ENCODE data around the gene KLC1. TPM values are rescaled to one million over a fixed set of nuclear protein-coding genes. Genes with fewer than 3 reads are reported as not detected.
A peak's percentile ranks its signal among the peaks of the same experiment; 100 is the strongest.

KLC1 gene
- total RNA-seq, 1 experiment from 2014 or later = 55.8 TPM

DNA sequence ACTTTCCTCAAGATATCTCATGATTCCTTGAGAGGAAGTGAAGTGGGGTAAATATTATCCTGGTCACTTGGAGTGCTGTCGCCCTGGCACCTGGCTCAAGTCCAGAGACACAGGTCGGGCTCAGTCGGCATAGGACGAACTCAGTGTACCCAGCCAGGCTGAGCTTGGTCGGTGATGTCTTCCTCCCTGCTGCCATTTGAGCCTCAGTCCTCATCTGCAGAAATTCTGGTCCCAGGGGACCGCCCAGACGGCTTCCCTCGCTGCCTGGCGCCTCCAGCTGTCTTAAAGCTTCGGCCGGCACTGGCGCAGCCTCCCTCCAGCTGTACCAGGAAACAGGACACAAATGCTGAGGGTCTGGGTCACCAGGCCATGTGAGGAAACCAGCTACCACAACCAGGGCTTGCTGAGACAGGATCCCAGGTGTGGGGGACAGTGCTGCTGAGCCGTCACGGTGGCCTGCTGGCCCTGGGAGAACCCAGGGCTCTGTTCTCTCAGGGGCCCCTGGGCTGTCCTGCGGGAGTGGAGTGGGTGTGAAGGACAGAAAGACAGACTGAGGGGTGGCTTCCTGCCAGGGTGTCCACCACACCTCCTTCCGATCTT is 5.0 kb upstream of the KLC1 start:
- in situ Hi-C loops (cut with HindIII; ENCODE audit: low pct_unique_long_range_greater_than_20kb, low sequenced_read_pairs) = no loop called here

DNA sequence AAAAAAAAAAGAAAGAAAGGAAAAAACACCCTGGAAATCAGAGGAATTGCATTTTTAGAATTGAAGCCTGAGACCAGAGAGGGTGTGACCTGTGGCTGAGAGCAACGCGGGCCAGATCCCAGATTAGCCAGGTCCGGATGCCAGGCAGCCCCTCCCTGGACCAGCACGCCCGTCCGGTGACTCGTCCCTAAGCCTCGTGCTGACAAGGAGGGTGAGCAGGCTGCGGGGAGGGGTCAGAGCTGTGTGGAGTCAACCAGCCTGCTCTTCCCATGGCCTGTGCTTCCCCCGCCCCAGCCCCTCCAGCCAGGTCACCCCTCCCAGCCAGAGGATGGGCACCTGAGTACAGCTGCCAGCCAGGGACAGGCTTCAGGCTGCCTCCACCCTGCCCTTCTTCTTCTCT is 4.2 kb upstream of the KLC1 start:
- in situ Hi-C loops (cut with HindIII; ENCODE audit: low pct_unique_long_range_greater_than_20kb, low sequenced_read_pairs) = no loop called here
- peak; percentile 73 for DNase-seq (ENCODE audit: low read depth)

More for the DNA sequence above, 5.0 kb upstream of the KLC1 start:
- DNase-seq (ENCODE audit: low read depth) = no peak

DNA sequence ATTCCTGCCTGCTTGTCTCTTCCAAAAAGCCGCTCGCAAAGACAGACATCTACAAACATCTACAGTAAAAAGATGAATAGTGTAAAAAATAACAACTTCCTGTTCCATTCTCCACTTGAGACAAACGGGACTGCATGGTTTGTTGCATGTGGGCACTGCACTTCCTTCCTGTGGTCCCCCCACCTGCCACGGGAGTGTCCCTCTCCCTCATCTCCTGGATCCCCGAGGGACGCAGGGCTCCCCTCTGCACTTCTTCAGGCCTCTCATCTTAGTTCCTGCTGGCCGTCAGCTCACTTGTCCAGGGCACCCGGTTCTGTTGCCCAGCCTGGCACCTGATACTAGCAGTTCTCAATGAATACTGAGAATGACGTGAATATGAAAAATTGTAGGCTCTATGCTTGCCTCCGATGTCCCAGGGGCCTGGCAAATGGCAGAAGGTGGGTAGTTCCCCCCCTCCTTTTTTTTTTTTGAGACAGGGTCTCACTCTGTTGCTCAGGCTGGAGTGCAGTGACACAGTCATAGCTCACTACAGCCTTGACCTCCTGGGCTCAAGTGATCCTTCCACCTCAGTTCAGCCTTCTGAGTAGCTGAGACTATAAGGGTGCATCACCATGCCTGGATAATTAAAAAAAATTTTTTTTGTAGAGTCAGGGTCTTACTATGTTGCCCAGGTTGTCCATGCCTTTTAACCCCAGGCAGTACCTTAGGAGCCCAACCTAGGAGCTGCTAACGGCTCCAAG is 3.5 kb upstream of the KLC1 start:
- in situ Hi-C loops (cut with HindIII; ENCODE audit: low pct_unique_long_range_greater_than_20kb, low sequenced_read_pairs) = no loop called here

DNA sequence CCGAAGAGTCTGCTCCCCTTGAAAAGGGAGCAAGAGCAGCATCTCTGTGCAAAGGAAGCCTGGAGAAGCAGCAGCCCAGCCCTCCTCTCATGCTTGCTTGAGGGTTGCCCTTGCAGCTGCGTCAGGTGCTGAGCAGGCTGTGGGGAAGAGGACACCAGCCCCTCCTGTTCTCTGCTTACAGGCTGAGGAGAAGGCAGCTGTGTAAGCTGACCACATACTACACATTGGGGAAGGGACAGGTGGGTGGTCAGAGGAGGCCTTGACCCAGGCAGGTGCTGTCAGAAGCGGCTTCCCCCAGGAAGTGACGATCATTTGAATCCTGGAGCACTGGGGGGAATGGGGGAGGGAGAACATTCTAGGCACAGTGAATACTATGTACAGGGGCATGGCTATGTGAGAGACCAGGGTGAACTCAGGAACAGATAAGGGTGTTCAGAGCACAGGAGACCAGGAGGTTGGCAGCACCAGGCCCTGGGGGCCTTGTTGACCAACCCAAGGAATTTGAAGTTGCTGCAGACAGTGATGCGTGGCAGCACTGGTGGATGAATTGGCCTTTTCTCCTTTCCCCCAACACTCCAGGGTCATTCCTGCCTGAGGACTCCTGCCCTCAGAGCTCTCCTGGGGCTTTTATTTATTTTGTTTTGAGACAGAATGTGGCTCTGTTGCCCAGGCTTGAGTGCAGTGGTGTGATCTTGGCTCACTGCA is 2.7 kb upstream of the KLC1 start:
- peak; percentile 38 for DNase-seq (ENCODE audit: low read depth)
- in situ Hi-C loops (cut with HindIII; ENCODE audit: low pct_unique_long_range_greater_than_20kb, low sequenced_read_pairs) = no loop called here

More for the DNA sequence above, 3.5 kb upstream of the KLC1 start:
- no peak for DNase-seq (ENCODE audit: low read depth)

DNA sequence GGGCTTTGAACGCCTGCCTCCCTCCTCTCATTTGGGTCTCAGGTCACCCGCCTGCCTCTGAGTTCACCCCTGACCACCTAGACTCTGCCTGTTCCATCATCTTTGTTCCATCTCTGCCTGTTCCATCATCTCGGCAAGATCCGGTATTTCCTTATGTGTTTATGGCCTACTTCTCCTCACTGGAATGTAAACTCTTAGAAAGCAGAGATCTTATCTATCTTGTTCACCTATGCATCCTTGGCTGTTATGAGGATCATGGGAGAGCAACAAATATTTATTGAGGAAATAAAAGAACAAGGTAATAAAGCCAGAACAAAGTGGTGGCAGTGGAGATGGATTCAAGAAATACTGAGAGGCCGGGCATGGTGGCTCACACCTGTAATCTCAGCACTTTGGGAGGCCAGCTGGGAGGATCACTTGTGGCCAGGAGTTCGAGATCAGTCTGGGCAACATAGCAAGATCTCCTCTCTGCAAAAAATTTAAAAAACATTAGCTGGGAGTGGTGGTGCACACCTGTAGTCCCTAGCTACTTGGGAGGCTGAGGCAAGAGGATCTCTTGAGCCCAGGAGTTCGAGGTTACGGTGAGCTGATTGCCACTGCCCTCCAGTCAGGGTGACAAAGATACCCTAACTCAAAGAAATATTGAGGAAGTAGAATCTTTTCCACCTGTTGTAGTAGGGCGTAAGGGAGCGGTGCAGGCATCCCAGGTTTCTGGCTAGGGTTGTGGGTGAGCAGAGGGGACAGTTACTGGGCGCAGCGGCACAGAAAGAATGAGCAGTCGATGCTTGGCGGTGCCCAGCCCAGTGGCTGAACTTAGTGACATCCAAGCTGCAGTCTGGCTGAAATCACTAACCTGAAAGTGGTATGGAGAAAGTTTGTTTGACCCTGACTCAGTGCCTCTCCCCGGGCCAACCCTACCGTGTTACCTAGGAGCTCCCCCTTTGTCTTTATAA is 1.7 kb upstream of the KLC1 start:
- DNase-seq (ENCODE audit: low read depth) = no peak
- in situ Hi-C loops (cut with HindIII; ENCODE audit: low pct_unique_long_range_greater_than_20kb, low sequenced_read_pairs) = no loop called here

DNA sequence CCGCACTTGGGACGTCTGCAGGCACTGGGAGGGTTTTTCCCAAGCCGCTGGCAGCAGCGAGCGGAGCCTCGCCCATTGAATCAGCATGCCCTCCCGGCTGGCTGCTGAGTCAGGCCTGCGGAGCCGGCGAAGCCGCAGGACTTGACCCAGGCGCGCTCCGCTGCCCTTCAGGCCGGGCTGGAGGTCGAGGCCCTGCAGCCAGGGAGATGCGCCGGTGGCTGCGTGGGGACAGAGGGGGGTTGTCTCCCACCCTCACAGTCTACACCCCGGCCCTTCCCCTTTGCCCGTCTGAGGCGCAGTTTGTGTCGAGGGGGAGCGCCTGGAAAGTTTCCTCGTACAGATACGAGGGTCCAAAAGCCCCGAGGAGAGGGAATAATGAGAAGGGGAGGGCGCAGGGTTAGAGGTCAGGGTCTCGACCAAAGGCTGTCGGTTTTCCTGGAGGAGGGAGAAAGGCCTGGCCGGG is 759 bp upstream of the KLC1 start:
- in situ Hi-C loops (cut with HindIII; ENCODE audit: low pct_unique_long_range_greater_than_20kb, low sequenced_read_pairs) = no loop called here
- DNase-seq (ENCODE audit: low read depth) = peak; percentile 76

DNA sequence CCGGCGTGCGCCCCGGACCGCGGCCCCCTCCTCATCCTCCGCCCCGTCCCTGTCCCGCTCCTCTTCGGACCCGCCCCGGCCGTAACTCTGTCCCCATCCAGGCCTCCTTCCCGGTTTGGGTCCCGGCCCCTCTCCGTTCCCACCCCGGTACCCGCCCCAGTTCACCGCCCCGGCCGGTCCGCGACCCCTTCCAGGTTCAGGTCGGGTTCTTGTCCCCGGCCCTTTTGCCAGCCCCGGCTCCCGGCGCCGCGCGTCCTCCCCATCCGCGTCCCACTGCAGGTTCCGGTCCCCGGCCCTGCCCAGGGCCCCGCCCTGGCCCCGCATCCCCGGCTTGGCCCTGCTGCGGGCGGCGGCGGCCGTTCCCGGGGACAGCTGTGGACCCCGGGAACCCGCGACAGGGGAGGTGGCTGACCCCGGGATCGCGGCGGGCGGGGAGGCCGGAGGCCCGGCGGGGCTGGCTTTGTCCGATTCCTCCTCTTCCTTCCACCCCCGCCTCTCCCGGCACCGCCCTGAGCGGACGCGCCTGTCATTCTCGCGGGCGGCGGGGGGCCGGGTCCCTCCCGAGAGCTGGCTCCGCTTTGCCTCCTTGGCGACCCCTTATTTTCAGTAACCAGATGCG is 601 bp downstream of the KLC1 start:
- in situ Hi-C loops (cut with HindIII; ENCODE audit: low pct_unique_long_range_greater_than_20kb, low sequenced_read_pairs) = no loop called here
- DNase-seq (ENCODE audit: low read depth) = peak; percentile 22

DNA sequence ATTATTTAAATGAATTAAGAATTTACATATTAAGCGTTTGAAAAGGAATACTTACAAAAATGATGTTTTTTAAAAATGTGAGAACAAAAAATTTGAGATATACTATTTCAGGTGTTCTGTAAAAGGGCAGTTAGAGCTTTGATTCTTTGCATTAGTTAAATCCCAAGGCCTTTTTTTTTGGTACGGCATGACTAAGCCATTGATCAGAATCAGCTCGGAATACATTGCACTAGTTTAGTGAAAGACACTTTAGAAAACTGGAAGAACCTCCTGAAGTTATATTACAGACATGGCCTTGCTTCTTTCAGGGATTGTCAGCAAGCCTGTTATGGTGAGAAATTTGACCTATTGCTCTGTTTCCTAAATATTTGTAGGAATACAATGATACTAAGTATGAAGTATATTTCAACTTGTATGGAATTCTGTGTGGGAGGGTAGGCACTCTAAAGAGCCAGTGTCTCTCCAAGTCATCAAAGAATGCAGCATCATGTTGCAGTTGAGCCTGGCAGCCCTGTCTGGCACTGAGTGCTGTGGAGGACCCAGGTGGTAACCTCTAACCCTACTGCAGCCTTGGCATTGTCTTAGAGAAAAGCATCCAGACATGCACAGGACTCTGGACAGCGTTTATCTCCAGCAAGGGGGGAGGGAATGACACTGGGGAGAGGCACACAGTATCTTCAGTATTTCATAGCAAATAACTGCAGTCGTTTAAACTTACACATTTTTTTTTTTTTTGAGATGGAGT is 1.5 kb downstream of the KLC1 start:
- DNase-seq (ENCODE audit: low read depth) = no peak
- in situ Hi-C loops (cut with HindIII; ENCODE audit: low pct_unique_long_range_greater_than_20kb, low sequenced_read_pairs) = no loop called here

DNA sequence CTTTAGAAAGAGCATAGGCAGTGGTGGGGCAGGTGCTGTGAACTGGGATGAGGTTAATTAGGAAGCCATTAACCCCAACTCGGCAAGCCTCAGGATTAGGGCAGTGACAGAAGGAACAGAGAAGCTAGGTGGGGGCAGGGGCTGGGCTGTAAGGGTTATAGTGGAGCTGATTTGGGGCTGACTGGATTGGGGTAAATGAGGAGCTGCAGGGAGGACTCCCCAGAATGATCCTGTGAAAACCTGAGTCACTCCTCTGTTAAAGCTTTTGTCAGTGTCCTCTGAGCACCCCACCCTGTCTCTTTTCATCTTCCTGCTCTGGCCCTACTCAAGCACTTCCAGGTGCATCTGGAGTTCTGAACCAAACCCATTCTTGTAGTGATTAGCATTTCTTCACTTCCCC is 4.4 kb downstream of the KLC1 start:
- no peak for DNase-seq (ENCODE audit: low read depth)
- in situ Hi-C loops (cut with HindIII; ENCODE audit: low pct_unique_long_range_greater_than_20kb, low sequenced_read_pairs) = no loop called here

DNA sequence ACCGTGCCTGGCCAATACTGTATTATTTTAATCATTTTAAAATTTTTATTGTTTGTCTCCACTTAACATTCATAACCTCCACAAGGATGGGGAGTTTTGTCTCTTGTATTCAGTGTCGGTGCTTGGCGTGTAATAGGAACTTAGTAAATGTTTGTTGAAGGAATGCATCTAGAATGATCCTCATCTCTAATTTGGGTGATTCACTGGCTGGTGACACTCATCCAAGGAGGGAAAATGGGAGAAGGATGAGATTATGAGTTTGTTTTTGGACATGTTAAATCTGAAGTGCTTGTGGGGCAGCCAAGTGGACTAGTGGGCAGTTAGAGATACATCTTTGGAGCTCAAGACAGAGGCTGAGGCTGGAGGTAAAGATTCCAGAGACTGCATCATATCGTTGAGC is 5.1 kb downstream of the KLC1 start:
- in situ Hi-C loops (cut with HindIII; ENCODE audit: low pct_unique_long_range_greater_than_20kb, low sequenced_read_pairs) = no loop called here
- DNase-seq (ENCODE audit: low read depth) = no peak

DNA sequence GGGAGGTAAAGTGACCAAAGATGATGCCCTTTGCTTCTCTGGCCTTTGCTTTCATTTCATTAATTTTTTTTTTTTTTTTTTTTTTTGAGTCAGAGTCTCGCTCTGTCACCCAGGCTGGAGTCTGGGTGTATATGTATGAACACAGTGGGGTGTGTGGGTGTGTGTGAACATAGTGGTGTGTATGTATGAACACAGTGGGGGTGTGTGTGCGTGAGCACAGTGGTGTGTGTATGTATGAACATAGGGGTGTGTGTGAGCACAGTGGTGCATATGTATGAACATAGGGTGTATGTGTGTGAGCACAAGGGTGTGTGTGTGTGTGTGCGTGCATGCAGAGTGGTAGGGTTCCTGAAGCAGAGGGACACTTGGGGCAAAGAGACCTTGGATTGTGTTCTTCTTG is 9.6 kb downstream of the KLC1 start:
- no peak for DNase-seq (ENCODE audit: low read depth)
- in situ Hi-C loops (cut with HindIII; ENCODE audit: low pct_unique_long_range_greater_than_20kb, low sequenced_read_pairs) = no loop called here

DNA sequence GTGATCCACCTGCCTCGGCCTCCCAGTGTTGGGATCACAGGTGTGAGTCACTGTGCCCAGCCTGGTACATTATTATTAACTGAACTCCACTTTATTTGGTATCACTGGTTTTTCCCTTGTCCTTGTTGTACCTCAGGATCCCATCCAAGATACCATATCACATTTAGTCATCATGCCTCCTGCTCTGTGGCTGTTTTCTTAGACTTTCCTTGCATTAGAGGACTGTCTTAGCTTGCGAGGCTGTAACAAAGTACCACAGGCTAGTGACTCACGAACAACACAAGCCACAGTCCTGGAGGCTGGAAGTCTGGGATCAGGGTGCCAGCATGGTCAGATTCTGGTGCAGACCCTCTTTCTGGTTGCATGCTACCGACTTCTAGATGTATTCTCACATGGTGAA is 12.2 kb downstream of the KLC1 start:
- DNase-seq (ENCODE audit: low read depth) = peak; percentile 26
- in situ Hi-C loops (cut with HindIII; ENCODE audit: low pct_unique_long_range_greater_than_20kb, low sequenced_read_pairs) = no loop called here

DNA sequence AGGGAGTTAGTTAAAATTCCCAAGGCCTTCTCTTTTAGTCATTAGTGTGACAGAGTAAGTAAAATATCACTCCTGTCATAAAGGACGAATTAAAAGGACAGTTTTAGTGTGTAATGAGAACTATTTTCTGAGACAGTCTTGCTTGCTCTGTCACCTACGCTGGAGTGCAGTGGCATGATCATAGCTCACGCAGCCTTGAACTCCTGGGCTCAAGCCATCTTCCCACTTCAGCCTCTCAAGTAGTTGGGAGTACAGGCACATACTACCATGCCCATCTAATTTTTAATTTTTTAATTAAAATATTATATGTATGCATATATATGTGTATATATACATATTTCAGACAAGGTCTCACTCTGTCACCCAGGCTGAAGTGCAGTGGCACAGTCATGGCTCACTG is 17.2 kb downstream of the KLC1 start:
- in situ Hi-C loops (cut with HindIII; ENCODE audit: low pct_unique_long_range_greater_than_20kb, low sequenced_read_pairs) = no loop called here
- DNase-seq (ENCODE audit: low read depth) = no peak

DNA sequence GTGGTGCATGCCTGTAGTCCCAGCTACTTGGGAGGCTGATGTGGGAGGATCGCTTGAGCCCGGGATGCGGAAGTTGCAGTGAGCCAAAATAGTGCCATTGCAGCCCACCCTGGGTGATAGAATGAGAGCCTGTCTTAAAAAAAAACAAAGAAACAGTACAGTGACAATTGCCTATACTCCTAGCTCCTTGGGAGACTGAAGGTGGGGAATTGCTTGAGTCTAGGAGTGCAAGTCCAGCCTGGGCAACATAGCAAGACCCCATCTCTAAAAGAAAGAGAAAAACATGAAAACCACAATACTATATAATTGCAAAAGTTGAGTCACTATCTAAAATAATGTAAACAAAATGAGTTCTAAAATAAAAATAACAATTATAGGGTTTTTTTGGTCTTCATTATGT is 20.0 kb downstream of the KLC1 start:
- in situ Hi-C loops (cut with HindIII; ENCODE audit: low pct_unique_long_range_greater_than_20kb, low sequenced_read_pairs) = no loop called here
- no peak for DNase-seq (ENCODE audit: low read depth)

DNA sequence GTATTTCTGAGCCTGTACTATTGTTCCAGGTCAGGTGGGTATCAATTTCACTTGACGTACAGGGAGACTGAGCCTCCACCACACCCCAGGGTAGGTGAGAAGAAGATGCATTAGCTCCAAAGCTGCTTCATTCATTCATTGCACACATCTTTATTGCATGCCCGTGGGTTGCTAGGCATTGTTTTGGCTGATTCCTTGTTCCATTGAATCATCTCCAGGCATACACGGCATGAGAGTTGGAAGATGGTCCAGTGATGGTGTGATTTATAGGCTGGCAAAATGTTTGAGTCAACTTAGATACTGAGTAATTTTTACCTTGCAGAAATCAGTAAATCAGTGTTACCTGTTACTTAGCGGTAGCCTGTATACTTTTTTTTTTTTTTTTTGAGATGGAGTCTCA is 21.2 kb downstream of the KLC1 start:
- in situ Hi-C loops (cut with HindIII; ENCODE audit: low pct_unique_long_range_greater_than_20kb, low sequenced_read_pairs) = no loop called here
- no peak for DNase-seq (ENCODE audit: low read depth)

DNA sequence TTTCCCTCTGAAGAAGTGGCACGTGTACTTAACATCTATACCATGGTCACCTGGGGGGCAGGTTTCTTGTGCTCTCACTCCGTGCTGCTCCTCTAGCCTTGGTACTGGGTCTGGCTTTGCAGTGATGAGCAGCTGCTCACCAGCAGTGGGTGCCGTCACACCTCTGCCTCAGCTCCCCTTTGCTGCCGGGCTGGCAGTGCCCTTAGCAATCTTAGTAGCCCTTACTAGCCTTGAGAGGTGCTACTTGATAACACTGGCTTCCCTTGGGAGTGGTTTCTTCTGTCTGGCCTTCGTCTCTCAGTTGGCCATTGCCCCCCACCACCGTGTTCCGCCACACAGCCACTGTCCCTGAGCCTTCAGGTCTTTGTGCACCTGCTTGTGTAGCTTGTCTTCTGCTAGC is 22.6 kb downstream of the KLC1 start:
- in situ Hi-C loops (cut with HindIII; ENCODE audit: low pct_unique_long_range_greater_than_20kb, low sequenced_read_pairs) = no loop called here
- DNase-seq (ENCODE audit: low read depth) = no peak

DNA sequence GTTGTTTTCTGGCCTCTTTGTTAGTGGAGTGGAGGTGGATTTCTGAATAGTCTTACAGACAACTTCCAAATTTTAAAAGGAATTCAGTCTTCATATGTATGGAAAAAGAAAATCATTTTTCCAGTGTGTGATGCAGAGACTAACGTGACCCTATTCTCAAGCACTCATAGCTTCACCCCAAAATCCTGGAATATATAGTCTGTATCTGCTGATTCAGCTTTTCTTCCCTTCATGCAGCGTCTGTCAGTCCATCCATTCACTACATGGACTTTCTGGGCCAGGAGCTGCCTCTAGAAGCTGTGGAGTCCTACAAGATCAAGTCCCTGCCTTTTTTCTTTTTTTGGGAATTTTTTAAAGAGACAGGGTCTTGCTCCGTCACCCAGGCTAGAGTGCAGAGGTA is 23.8 kb downstream of the KLC1 start:
- DNase-seq (ENCODE audit: low read depth) = no peak
- in situ Hi-C loops (cut with HindIII; ENCODE audit: low pct_unique_long_range_greater_than_20kb, low sequenced_read_pairs) = no loop called here
